Gastroesophageal sphincter (tissue), 3 donors: ENCODE results near the gene TANC1.

Source experiments
- CTCF ChIP-seq, 4 experiments: fragments of 200-600 bp in 2 of 4; fragments of 450-650 bp in 2 of 4; sonication (generic) in 1 of 4; IDR thresholded peaks; one replicate each; pipeline ENCODE4 v1.5.1; 2017 to 2019; ENCODE audit warnings: antibody characterized with exemption in 4 of 4, mild to moderate bottlenecking in 2 of 4, moderate library complexity in 2 of 4
- POLR2A ChIP-seq, 2 donors: fragments of 450-650 bp; IDR thresholded peaks; one replicate each; pipeline ENCODE4 v1.6.1; 2017; ENCODE audit warnings: antibody characterized with exemption in 2 of 2, mild to moderate bottlenecking in 2 of 2, moderate library complexity in 1 of 2
- POLR2AphosphoS5 ChIP-seq: sonication (generic); formaldehyde crosslinking; IDR thresholded peaks from one replicate; pipeline ENCODE4 v1.6.1; 2017; ENCODE audit warnings: antibody characterized with exemption

GRCh38 chr2:159195697-159196096, 227.3 kb downstream of the TANC1 start:
- no peak for TF ChIP-seq POLR2AphosphoS5
- TF ChIP-seq POLR2A (IDR thresholded peaks at IDR 0.05): no peak
- TF ChIP-seq CTCF (IDR thresholded peaks at IDR 0.05): no peak
